ENCODE results near the gene LRBA.

The LRBA gene

GRCh38 chr4:150219841-150220240 lies 795.2 kb downstream of the LRBA start:
- no peak for DNase-seq

DNA sequence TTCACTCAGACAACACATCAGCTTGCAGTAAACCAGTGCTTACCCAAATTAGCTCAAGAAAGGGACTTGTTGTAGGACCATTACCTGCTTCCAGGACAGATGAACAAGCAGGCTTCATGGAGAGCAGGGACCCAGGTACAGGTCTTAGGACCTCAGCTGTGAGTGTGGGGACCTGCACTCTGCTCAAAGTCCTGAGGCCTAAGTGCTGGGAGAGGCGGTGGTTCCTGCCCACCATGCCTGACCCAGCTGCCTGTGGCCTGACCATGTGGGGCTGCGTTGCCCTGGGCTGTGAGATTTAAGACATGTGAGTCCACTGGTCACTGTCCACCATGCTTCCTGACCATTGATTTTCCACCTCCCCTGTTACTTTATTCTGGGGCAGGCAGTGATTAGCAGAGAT lies 796.6 kb downstream of the LRBA start:
- DNase-seq: no peak

DNA sequence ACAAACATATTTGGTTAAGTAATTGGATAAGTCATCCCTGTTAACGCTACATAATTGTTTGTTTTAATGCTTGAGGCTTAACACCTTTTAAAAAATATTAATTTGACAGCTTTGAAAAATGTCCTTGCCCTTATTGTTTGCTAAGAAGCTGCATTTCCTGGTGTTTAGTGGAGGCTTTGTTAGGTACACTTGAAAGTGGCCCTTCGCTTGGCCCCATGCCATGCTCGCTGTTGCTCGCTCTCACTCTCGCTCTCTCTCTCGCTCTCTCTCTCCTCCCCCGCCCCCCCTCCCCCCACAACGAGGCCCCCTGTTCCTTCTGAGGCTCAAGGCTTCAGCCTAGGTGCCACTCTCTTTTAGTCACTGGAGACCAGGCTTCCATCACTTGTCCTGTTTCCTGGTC lies 797.3 kb downstream of the LRBA start:
- peak; percentile 35 for DNase-seq

DNA sequence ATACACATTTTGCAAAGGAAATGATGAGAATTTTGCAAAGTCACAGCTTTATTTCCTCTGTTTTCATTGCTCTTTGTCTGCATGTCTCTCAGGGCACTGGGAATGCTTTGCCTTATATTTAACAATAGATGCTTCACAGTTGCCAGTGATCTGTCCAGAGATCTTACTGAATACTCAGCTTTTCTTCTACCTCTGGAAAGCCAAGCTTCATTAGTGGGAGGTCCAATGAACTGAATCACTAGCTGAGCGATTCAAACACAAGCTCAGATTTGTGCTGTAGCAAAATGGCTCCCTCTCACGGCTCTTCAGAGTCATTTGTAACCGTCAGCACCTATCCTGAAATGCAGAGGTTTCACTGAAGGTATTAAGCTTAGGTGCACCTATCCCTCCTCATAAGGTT lies 797.9 kb downstream of the LRBA start:
- peak; percentile 82 for DNase-seq

DNA sequence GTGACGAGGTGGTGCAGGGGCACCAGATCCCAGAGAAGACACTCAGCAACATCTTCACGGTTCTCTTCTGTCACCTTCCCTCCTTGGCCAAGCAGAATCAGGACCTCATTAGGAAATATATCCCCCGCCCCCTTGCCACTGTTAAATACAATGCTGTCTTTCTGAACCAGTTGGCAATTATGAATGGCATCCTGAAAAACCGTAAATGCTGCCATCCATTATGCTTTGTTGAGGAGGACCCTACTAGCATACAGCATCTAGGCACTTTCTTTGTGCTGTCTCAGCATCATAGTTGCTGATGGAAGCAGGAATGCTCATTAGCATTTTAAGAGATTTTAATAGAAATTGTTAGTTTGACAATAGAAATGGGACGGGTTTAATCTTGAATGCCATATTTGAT lies 798.4 kb downstream of the LRBA start:
- DNase-seq: peak; percentile 72

GRCh38 chr4:150215601-150216000 lies 799.5 kb downstream of the LRBA start:
- DNase-seq: no peak

Data from eye (tissue), 1 donor.